Raji (cell line): ENCODE results near the gene CCDC43.

ENCODE experiments used
- POLR2A ChIP-seq: IDR thresholded peaks from 2 replicates; pipeline ENCODE4 v1.6.1; 2011; ENCODE audit warnings: low read depth, low read length, control low read depth; ENCODE audit not compliant: insufficient read depth

CCDC43 gene, protein sequence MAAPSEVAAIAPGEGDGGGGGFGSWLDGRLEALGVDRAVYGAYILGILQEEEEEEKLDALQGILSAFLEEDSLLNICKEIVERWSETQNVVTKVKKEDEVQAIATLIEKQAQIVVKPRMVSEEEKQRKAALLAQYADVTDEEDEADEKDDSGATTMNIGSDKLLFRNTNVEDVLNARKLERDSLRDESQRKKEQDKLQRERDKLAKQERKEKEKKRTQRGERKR

DNA sequence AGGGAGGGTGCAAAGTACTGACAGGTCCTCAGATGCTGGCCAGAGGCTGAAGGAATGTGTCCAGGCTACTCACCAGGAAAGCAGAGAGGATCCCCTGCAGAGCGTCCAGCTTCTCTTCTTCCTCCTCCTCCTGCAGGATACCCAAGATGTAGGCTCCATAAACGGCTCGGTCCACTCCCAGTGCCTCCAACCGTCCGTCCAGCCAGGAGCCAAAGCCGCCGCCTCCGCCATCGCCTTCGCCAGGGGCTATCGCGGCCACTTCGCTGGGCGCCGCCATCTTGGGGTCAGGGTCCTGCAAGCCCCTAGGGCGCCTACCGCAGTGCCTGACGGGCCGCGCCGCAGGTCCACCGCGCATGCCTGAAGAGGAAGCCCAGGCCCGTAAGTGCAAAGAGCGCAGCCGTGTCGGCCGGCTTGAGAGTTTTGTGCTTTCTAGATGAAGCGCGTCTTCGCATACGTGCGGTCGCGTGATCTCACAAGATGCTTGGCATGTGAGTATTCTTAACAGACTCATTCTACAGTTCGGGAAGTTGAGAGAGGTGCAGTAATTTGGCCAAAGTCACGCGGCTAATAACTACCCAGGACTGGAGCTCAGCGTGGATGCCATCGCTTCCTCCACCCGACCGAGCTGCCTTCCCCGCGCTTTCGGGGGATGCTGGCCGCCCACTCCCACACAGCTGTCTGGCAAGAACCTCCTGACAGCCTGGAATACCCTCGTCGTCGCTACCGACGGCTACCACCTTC, at the start of gene CCDC43:
Gene CCDC43 (minus strand): TSS at position 300 of the 741 bp plus-strand sequence. CDS start 23 bp downstream, at position 277.
- TF ChIP-seq POLR2A = peak; percentile 97

DNA sequence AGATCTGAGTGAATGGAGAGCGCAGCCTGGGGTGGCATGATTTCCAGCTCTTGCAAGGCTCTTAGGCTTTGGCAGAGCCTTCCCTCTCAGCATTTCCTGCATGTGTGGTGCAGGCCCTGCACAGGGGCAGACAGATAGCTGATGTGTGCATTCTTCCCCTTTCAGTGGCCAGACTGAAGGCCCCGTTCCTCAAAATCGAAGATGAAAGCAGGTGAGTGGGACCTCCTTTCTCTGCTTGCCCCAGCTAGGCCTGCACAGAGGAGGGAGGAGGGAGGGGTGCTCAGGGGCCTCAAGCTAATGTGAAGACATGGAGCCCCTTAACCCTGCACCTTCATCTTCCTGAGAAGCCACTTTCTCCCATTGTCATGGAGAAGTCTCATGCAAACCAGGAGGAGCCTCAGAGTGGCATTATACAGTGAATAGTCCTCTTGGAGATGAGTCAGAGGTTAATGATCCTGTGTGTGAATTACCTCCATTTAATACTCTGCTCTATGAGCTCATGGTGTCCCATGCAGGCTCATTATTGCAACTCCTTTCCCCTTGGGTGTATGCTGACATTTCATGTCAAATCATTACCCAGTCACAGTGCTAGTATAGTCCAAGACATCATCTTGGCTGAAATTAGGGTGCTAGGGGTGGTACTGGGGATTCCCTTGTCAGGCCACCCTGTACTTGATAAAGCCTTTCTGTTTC, 48.8 kb upstream of the CCDC43 start:
- TF ChIP-seq POLR2A = no peak

DNA sequence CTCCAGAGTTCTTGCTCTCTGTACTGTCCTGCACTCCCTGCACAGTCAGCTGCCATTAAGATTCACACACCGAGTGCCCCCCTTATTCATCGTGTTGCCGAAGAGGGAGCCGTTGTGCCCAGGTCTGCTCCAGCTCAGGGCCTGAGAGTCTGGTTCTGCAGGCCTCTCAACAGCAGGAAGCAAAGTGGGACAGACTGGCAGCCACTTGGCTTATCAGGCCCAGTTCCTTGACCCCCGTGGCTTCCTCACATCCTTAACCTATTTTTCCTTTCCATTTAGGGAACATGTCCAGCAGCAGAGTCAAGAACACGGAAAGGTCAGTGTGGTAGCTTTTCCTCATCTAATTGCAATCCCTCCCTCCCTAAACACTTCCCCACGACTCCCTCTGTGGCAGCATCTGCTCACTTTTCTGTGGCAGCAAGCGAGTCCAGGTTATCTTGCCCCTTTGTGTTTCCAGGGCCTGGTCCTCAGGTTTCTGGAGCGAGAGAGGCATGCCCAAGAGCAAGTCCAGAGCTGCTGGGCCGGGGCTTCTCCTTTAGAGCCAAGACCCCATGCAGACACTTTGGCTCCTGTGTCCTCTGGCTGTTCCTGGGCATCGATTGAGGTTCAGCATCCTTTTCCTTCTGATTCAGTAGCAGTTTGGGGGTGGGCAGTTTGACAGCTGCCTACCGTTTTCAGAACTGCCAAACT, 47.1 kb upstream of the CCDC43 start:
- TF ChIP-seq POLR2A = no peak

DNA sequence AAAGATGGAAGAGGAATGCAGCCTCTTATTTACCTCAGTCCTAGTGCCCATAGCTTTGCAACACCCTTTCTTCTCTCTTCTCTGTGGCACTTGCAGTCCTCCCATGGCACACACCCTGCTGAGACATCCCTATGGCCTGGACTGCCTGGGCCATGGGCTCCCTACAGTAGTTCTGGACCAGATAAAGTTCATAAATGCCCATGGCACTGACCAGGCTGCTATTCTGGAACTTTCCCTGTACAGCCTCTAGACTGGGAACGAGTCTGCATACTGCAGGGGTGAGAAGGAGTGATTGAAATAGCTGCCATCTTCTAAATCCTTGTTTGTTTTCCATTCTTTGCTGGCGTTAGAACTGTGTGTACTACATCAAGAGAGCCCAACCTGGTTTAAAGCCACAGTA, 44.7 kb upstream of the CCDC43 start:
- no peak for TF ChIP-seq POLR2A

DNA sequence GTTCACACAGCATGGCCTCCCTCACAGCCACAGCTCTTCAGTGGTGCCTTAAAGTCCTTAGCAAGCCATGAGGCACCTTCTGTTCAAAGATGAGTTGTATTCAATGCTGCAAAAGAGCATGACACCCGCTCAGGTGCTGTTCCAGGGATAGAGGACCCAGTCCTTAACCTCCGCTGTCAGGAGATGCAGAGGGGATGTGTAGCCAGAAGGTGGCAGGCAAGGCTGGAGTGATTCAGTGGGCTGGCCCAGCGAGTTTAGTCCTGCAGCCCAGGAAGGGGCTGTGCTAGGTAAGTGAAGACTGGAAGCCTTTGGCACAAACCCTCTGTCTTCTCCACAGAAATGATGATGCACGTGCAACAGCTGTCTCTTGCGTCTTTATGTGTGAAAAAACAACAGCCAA, 44.2 kb upstream of the CCDC43 start:
- no peak for TF ChIP-seq POLR2A

DNA sequence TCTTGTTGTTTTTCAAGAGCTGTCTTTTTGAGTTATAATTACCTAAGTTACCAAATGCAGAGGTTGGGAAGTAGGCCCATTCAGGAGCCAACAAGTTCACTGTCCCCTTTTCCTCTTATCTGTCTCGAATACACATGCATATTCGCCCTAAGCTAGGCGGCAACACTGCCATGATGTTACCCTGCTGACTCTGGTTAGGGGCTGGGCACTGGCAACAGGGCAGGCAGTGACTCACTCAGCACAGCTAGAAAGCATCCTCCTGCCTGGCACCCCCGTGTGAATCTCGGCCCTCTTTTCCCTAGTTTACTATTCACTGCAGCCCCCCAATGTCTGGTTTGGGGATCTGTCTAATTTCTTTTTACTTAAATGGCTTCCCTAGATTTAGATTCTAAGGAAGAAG, 32.7 kb upstream of the CCDC43 start:
- TF ChIP-seq POLR2A = no peak

DNA sequence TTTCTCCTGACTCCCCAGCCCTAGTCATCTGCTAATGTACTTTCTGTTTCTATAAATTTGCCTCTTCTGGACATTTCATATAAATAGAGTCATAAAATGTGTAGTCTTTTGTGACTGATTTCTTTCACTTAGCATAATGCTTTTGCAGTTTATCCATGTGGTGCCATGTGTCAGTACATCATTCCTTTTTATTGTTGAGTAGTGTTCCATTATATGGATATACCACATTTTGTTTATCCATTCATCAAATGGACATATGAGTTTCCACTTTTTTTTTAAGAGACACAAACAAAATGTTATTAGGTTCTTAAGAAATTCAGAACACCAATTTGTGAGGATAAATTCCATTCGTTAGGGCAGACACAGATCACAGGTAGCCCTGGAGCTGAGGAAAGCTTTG, 29.9 kb upstream of the CCDC43 start:
- TF ChIP-seq POLR2A = no peak

DNA sequence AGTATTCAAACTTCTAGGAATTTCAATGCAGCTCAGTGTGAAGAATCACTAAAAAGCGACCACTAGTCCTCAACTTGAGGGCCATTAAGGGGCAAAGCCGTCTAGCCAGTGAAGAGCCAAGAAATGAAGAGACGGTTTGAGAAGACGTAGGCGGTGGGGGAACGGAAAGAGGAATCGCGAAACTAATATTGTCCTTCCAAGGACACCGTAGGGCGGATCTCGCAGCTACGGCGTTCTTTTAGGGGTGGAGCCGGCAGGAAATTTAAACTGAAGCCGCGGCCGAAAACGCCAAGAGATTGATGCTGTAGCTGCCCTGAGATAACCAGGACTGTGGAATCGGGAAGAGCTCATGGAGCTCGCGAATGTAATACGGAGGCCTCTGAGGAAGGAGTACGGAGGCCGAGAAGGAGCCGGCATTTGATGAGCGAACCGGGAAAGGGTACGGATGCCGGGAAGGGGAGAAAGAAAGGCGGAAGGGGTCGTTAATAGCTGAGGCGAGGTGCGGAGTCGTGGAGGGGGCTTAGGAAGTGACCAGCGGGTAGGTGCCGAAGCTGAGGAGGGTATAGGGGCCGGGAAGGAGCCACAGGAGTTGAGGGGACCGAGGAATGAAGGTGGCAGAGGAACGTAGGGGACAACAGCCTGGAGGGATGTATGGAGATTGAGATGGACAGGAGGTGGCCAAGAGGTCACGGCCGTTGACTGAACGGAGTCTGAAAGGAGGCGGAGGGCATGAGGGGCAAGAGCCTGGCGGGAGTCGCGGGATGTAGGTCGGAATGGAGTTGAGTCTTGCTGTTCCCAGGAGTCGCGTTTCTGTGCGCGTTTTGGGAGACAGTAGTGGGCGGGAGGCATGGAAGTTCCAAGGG, 19.1 kb upstream of the CCDC43 start, which contains the start of gene DBF4B:
Gene DBF4B (plus strand): TSS at position 265 of the 863 bp plus-strand sequence. CDS start 156 bp downstream, at position 421.
- peak; percentile 75 for TF ChIP-seq POLR2A

DNA sequence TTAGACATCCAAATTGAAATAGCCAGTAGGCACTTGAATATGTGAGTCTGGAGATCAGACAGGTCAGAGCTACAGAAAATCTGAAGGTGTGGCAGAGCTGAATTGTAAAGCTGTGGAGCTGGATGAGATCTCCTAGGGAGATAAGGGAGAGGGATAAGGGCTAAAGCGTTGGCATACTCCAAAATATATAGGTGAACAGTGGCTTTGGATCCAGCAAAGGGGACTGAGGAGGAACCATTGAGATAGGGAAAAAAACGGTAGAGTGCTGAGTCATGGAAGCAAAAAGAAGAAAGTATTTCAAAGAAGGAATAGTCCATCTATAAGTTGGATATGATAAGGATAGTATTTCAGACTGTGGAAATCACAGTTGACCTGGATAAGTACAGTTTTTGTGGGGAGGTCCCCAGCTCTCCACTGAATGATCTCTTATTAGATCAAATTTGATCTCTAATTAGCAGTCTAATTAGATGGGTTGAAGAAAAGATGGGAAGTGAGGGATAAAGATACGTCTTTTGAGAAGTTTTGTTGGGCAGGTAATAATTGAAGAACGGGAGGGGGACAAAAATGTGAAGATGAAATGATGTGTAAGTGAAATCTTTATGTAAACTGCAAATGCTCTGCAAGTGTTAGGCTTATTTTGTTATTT, 18.3 kb upstream of the CCDC43 start:
- TF ChIP-seq POLR2A = no peak

DNA sequence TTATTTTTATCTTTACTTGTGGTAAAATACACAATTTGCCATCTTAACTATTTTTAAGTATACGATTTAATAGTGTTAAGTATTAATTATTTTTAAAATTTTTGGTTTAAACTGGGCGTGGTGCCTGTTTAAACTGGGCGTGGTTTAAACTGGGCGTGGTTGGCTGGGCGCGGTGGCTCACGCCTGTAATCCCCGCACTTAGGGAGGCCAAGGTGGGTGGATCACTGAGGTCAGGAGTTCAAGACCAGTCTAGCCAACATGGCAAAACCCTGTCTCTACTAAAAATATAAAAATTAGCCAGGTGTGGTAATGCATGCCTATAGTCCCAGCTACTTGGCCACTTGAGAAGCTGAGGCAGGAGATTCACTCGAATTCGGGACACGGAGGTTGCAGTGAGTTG, 4.0 kb upstream of the CCDC43 start:
- TF ChIP-seq POLR2A = no peak

DNA sequence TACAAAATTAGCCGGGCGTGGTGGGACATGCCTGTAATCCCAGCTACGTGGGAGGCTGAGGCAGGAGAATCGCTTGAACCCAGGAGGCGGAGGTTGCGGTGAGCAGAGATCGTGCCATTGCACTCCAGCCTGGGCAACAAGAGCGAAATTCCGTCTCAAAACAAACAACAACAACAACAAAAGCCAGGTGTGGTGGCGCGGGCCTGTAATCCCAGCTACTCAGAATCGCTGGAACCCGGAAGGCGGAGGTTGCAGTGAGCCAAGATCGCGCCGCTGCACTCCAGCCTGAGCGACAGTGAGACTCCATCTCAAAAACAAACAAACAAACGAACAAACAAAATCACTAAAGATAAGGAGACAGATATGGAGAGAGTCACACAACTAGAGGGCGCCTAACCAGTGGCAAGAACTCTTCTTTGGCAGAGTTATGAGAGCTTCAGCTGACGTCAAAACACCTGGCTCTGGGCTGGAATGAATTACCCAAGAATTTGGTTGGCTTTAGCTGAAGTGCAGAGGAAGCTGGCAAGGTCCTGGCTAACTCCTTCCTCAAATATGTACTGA, 1.2 kb upstream of the CCDC43 start:
- 0 out of 2 replicates have a peak, but pooled peaks have one; percentile 19 for TF ChIP-seq POLR2A

DNA sequence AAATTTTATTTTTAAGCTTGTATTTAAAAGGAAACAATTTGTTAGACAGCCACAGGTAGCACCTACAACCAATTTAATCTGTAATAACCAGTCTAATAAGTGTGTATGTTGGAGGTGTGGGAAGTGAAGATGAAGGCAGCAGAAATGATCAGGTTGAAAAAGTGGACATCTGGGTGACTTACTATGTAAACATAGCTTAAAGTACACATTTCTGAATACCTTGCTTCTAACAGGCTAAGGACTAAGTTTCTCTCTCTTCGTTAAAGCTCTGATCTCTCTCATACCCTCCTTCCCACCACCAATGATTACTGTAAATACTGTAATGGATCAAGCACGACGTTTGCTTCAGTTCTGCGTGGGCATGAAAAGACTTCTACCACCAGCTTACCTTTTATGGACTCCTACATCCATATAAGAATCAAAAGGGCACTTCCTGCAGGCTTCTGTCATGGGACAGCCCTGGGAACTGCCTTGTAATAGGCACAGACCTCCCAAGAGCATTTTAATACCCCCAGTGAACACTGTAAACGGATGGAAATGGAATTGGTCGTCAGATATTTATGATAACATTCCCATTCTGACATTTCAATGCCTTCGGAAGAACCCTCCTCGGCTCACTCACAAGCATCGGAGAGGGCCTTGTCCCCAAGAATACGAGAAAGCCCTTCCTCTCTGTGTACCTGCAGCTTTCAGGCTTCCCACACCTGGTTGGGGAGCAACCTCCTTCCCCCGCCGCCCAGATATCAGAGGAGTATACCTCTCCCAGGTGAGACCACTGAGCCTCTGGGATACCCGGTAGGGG, 700 bp downstream of the CCDC43 start:
- TF ChIP-seq POLR2A = no peak

DNA sequence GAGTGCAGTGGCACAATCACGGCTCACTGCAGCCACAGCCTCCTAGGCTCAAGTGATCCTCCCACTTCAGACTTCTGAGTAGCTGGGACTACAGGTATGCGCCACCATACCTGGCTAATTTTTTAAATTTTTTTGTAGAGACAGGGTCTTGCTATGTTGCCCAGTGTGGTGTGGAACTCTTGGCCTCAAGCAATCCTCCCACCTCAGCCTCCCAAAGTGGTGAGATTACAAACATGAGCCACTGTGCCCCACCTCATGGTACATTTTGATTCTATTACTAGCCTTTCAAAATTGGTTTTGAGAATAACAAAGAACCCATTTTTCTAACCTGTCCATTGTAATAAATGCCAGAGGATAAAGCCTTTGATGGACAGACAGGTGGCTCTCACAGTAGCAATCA, 1.4 kb downstream of the CCDC43 start:
- no peak for TF ChIP-seq POLR2A

DNA sequence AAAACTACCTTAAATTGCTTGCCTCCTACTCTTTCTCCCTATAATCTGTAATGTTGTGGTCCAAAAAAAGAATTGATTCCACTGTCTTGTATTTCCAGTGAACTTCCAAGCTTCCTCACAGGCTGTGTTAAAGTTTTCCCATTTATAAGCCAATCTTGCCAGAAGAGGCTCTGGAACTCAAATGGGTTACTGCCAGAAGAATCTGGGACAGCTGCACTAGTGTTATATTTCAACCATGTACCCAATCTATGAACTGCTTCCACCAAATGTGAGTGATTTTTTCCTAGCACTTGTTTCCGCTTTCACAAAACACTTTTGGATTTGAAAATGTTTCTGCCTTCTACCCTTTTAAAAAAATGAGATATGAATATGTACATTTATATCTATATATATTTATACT, 1.8 kb downstream of the CCDC43 start:
- no peak for TF ChIP-seq POLR2A
